Measurements from ENCODE around the gene ARHGEF7. TPM values are rescaled to one million over a fixed set of nuclear protein-coding genes. Genes with fewer than 3 reads are reported as not detected.
A peak's percentile ranks its signal among the peaks of the same experiment; 100 is the strongest.

Gene ARHGEF7
- total RNA-seq, 1 donor from 2014 or later: 146 TPM

GRCh38 chr13:111126509-111126908 lies 11.4 kb downstream of the ARHGEF7 start:
- ATAC-seq: no peak
- intact Hi-C loops (cut with DNase I): no loop called here
- DNase-seq (ENCODE audit: low spot score): no peak

GRCh38 chr13:111129465-111130115 lies 14.5 kb downstream of the ARHGEF7 start:
- intact Hi-C loops (cut with DNase I): no loop called here

GRCh38 chr13:111130116-111130508 lies 15.0 kb downstream of the ARHGEF7 start:
- ATAC-seq (no peak), DNase-seq (ENCODE audit: low spot score) (no peak)
- intact Hi-C loops (cut with DNase I): no loop called here

More at GRCh38 chr13:111129465-111130115, 14.5 kb downstream of the ARHGEF7 start:
- ATAC-seq: no peak
- no peak for DNase-seq (ENCODE audit: low spot score)

- DNase-seq (ENCODE audit: low spot score) (no peak), ATAC-seq (no peak)
- intact Hi-C loops (cut with DNase I): no loop called here
These were observed 15.9 kb downstream of the ARHGEF7 start for GRCh38 chr13:111131048-111131447.

- DNase-seq (ENCODE audit: low spot score) (no peak), ATAC-seq (peak; percentile 44)
- intact Hi-C loops (cut with DNase I): no loop called here
These were observed 16.5 kb downstream of the ARHGEF7 start for GRCh38 chr13:111131611-111132010.

GRCh38 chr13:111132948-111133347 lies 17.8 kb downstream of the ARHGEF7 start:
- intact Hi-C loops (cut with DNase I): no loop called here
- DNase-seq (ENCODE audit: low spot score) (no peak), ATAC-seq (no peak)

GRCh38 chr13:111139452-111139851 lies 24.3 kb downstream of the ARHGEF7 start:
- DNase-seq (ENCODE audit: low spot score): no peak
- intact Hi-C loops (cut with DNase I): no loop called here
- no peak for ATAC-seq

- ATAC-seq: no peak
- intact Hi-C loops (cut with DNase I): no loop called here
- DNase-seq (ENCODE audit: low spot score): no peak
These were observed 24.9 kb downstream of the ARHGEF7 start for GRCh38 chr13:111139873-111140561.

- no peak for DNase-seq (ENCODE audit: low spot score)
- intact Hi-C loops (cut with DNase I): no loop called here
- ATAC-seq: no peak
These were observed 25.5 kb downstream of the ARHGEF7 start for GRCh38 chr13:111140562-111141105.

- DNase-seq (ENCODE audit: low spot score): no peak
- intact Hi-C loops (cut with DNase I): no loop called here
- ATAC-seq: no peak
These were observed 27.4 kb downstream of the ARHGEF7 start for GRCh38 chr13:111142472-111142871.

- no peak for DNase-seq (ENCODE audit: low spot score)
- intact Hi-C loops (cut with DNase I): no loop called here
- no peak for ATAC-seq
These were observed 28.9 kb downstream of the ARHGEF7 start for GRCh38 chr13:111143865-111144540.

GRCh38 chr13:111145071-111145470 lies 30.0 kb downstream of the ARHGEF7 start:
- intact Hi-C loops (cut with DNase I): no loop called here
- no peak for ATAC-seq
- no peak for DNase-seq (ENCODE audit: low spot score)

- no peak for DNase-seq (ENCODE audit: low spot score)
- intact Hi-C loops (cut with DNase I): no loop called here
- ATAC-seq: no peak
These were observed 30.4 kb downstream of the ARHGEF7 start for GRCh38 chr13:111145506-111145905.

GRCh38 chr13:111152844-111153243 lies 37.7 kb downstream of the ARHGEF7 start:
- no peak for ATAC-seq
- DNase-seq (ENCODE audit: low spot score): no peak
- intact Hi-C loops (cut with DNase I): no loop called here

- intact Hi-C loops (cut with DNase I): no loop called here
- DNase-seq (ENCODE audit: low spot score): peak; percentile 96
- peak; percentile 98 for ATAC-seq
These were observed 38.3 kb downstream of the ARHGEF7 start for GRCh38 chr13:111153279-111153976.

- ATAC-seq: peak; percentile 27
- no peak for DNase-seq (ENCODE audit: low spot score)
- intact Hi-C loops (cut with DNase I): no loop called here
These were observed 38.8 kb downstream of the ARHGEF7 start for GRCh38 chr13:111153977-111154332.

GRCh38 chr13:111156421-111156820 lies 41.3 kb downstream of the ARHGEF7 start:
- ATAC-seq: no peak
- intact Hi-C loops (cut with DNase I): no loop called here

GRCh38 chr13:111158136-111158805 lies 43.2 kb downstream of the ARHGEF7 start:
- no peak for ATAC-seq

More at GRCh38 chr13:111156421-111156820, 41.3 kb downstream of the ARHGEF7 start:
- no peak for DNase-seq (ENCODE audit: low spot score)

More at GRCh38 chr13:111158136-111158805, 43.2 kb downstream of the ARHGEF7 start:
- intact Hi-C loops (cut with DNase I): no loop called here
- DNase-seq (ENCODE audit: low spot score): no peak
